ENCODE data around the gene PDZD4. TPM values are rescaled to one million over a fixed set of nuclear protein-coding genes. Genes with fewer than 3 reads are reported as not detected.

PDZD4 gene
- total RNA-seq, 3 donors from 2014 or later = 1.5 to 24.2 (median 2.8) TPM

DNA sequence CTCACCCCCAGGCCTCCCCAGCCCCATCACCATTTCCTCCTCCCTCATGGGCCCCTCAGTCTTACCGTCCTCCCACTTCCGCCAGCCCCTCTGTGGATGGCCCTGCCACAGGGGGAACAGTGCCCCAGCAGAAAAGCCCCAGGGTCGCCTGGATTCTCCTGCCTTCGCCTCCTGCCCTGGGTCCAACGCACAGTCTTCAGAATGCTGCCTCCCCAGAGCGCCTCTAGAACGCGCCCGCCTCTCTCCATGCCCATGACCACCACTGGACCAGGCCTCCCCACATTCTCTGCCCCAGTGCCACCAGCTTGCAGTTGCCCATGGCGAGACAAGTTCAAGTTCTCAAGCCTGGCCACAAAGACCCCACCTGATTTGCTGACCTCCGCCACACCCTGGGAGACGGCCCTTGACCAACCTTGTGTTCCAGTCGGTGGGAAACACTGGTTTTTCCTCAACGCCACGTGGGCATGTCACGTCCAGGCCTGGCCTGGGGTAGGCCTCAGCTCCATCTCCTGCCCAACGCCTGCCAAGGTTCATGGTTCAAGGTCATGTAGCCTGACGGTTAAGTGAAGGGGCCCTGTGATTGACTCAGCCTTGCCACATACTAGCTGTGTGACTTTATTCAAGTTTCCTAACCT lies 66.9 kb downstream of the PDZD4 start:
- Histone ChIP-seq H3K9me3 (no peaks in the 10 kb centered on the region), H3K36me3 (ENCODE audit: low read depth) (no peaks in the 10 kb centered on the region), H3K4me3 (no peak overlapping the region), H3K4me1 (ENCODE audit: low read depth) (no peaks in the 10 kb centered on the region)
- intact Hi-C loops (cut with DNase I, micrococcal nuclease) = loop anchor here in 1 of 2 donors (10.0 kb wide), 1 partner anchor 191 kb away; no protein-coding TSS in a partner anchor
- DNase-seq (peak in 1 of 3 donors; percentile 46), ATAC-seq (no peak)
- no peak for TF ChIP-seq CTCF (IDR thresholded peaks at IDR 0.05)

- intact Hi-C loops (cut with DNase I, micrococcal nuclease) = loop anchor here in 1 of 2 donors (10.0 kb wide), 1 partner anchor 192 kb away; no protein-coding TSS in a partner anchor
- H3K9me3 ChIP-seq = no peaks in the 10 kb centered on the region
- H3K36me3 ChIP-seq (ENCODE audit: low read depth) = no peaks in the 10 kb centered on the region
- H3K4me3 ChIP-seq = no peak overlapping the region
- no peak for TF ChIP-seq CTCF (IDR thresholded peaks at IDR 0.05)
- DNase-seq (no peak), ATAC-seq (no peak)
- H3K4me1 ChIP-seq (ENCODE audit: low read depth) = no peaks in the 10 kb centered on the region
Measured at GRCh38 chrX:153762626-153763173, 67.6 kb downstream of the PDZD4 start.

DNA sequence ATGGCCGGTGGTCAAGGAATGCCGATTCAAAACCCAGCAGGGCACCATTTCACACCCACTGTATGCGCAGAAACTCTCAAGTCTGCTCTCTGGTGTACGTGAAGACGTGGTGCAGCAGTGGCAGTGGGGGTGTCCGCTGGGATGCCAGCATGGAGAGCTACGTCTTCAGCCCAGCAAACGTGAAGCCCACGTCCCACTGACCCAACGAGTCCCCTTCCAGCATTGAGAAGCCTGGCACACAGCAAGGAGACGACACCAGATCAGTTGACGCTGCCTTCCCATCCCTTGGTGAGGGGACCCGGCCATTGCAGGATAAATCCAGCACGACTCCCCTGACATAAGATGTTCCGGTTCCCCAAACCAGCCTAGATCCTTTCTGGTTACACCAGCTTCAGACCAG lies 68.5 kb downstream of the PDZD4 start:
- intact Hi-C loops (cut with DNase I, micrococcal nuclease) = loop anchor here in 1 of 2 donors (10.0 kb wide), 1 partner anchor 193 kb away; no protein-coding TSS in a partner anchor
- ATAC-seq (no peak), DNase-seq (no peak)
- Histone ChIP-seq H3K36me3 (ENCODE audit: low read depth) (no peaks in the 10 kb centered on the region), H3K9me3 (no peaks in the 10 kb centered on the region), H3K4me3 (no peak overlapping the region), H3K4me1 (ENCODE audit: low read depth) (no peaks in the 10 kb centered on the region)
- TF ChIP-seq CTCF (IDR thresholded peaks at IDR 0.05) = no peak

GRCh38 chrX:153755136-153755535 lies 75.2 kb downstream of the PDZD4 start:
- no peaks in the 10 kb centered on the region for H3K9me3 ChIP-seq
- no peaks in the 10 kb centered on the region for H3K4me1 ChIP-seq (ENCODE audit: low read depth)
- DNase-seq = no peak
- H3K36me3 ChIP-seq (ENCODE audit: low read depth) = no peaks in the 10 kb centered on the region
- TF ChIP-seq CTCF (IDR thresholded peaks at IDR 0.05) = no peak
- intact Hi-C loops (cut with DNase I, micrococcal nuclease) = no loop called here
- no peak overlapping the region for H3K4me3 ChIP-seq
- ATAC-seq = no peak

Other genes starting within 250 kb of the PDZD4 start
- 10 to 100 TPM; 13.1 to 19.9 (median 16.0) TPM for gene CCNQ, start 231.4 kb downstream of the PDZD4 start, total RNA-seq
- gene DUSP9, start 183.3 kb downstream of the PDZD4 start, total RNA-seq = not detected
- gene PNCK, start 156.7 kb downstream of the PDZD4 start, total RNA-seq = 10 to 100 TPM in 1 of 3 donors, 1 to 10 TPM in 2; 4.6 to 63.0 (median 5.5) TPM
- gene SLC6A8, start 142.6 kb downstream of the PDZD4 start, total RNA-seq = 100 to 1,000 TPM; 214 to 313 (median 251) TPM
- gene BCAP31, start 106.2 kb downstream of the PDZD4 start, total RNA-seq = 100 to 1,000 TPM; 158 to 209 (median 181) TPM
- gene ABCD1, start 105.7 kb downstream of the PDZD4 start, total RNA-seq = 10 to 100 TPM; 13.0 to 27.3 (median 13.0) TPM
- 10 to 100 TPM in 1 of 3 donors, 1 to 10 TPM in 2; 3.0 to 44.9 (median 3.3) TPM for gene PLXNB3, start 66.3 kb downstream of the PDZD4 start, total RNA-seq
- 1 to 10 TPM in 2 of 3 donors, under 1 TPM in 1; 0.55 to 4.6 (median 1.0) TPM for gene SRPK3, start 49.5 kb downstream of the PDZD4 start, total RNA-seq
- 10 to 100 TPM; 57.8 to 89.9 (median 79.3) TPM for gene IDH3G, start 36.2 kb downstream of the PDZD4 start, total RNA-seq
- gene SSR4, start 35.9 kb downstream of the PDZD4 start, total RNA-seq = 100 to 1,000 TPM; 129 to 297 (median 174) TPM
- 10 to 100 TPM in 1 of 3 donors, 1 to 10 TPM in 2; 3.0 to 66.9 (median 7.0) TPM for gene L1CAM, start 55.6 kb upstream of the PDZD4 start, total RNA-seq
- under 1 TPM; 0.43 to 0.78 (median 0.54) TPM for gene AVPR2, start 74.1 kb upstream of the PDZD4 start, total RNA-seq
- gene ARHGAP4, start 95.7 kb upstream of the PDZD4 start, total RNA-seq = 10 to 100 TPM; 35.0 to 47.8 (median 36.7) TPM
- gene NAA10, start 104.5 kb upstream of the PDZD4 start, total RNA-seq = 10 to 100 TPM; 52.2 to 72.3 (median 68.9) TPM
- 10 to 100 TPM in 2 of 3 donors, 1 to 10 TPM in 1; 3.5 to 21.2 (median 10.2) TPM for gene RENBP, start 114.1 kb upstream of the PDZD4 start, total RNA-seq
- gene HCFC1, start 141.3 kb upstream of the PDZD4 start, total RNA-seq = 10 to 100 TPM; 36.3 to 56.5 (median 48.2) TPM
- 1 to 10 TPM; 4.8 to 7.9 (median 7.8) TPM for gene TMEM187, start 142.2 kb upstream of the PDZD4 start, total RNA-seq
- 10 to 100 TPM; 66.5 to 96.0 (median 85.2) TPM for gene IRAK1, start 189.4 kb upstream of the PDZD4 start, total RNA-seq

Data from mucosa of descending colon (tissue), 3 donors.